ENCODE measurements around the gene DIS3L2.

GRCh38 chr2:231926761-231927565, 34.5 kb upstream of the DIS3L2 start:
- no peak for TF ChIP-seq EZH2 (IDR thresholded peaks at IDR 0.05; ENCODE audit: low read depth)
- TF ChIP-seq CTCF (conservative IDR thresholded peaks at IDR 0.05), result no peak
